Endothelial cell of umbilical vein (primary cell): ENCODE data around the gene GTF3C4.

ENCODE experiments used
- CTCF ChIP-seq, 2 donors: IDR thresholded peaks; 1 replicate in 1 of 2; 2 replicates in 1 of 2; pipeline ENCODE4 v1.5.1; 2011; ENCODE audit warnings: low read length in 2 of 2, mild to moderate bottlenecking in 2 of 2, moderate library complexity in 2 of 2, control low read depth in 1 of 2, inconsistent platforms in 1 of 2, low read depth in 1 of 2; ENCODE audit not compliant: insufficient read depth in 1 of 2; ENCODE audit errors: extremely low read depth in 1 of 2
- POLR2AphosphoS5 ChIP-seq: IDR thresholded peaks from 2 replicates; pipeline ENCODE4 v1.6.1; 2012; ENCODE audit warnings: low read depth, mild to moderate bottlenecking, control low read depth, low read length, moderate library complexity; ENCODE audit not compliant: insufficient read depth

GRCh38 chr9:132697230-132697629 is 27.0 kb downstream of the GTF3C4 start:
- TF ChIP-seq POLR2AphosphoS5 = no peak
- TF ChIP-seq CTCF (IDR thresholded peaks at IDR 0.05; ENCODE audit: extremely low read depth in 1 of 2, insufficient read depth in 1 of 2, low read depth in 1 of 2, low read length in 2 of 2) = no peak
